ENCODE results near the gene DRC7.
A peak's percentile ranks its signal among the peaks of the same experiment; 100 is the strongest.

DRC7 gene

GRCh38 chr16:57754354-57755060, 59.9 kb downstream of the DRC7 start:
- DNase-seq: no peak

- DNase-seq: no peak
Observed at GRCh38 chr16:57755061-57755684, 60.6 kb downstream of the DRC7 start.

GRCh38 chr16:57755726-57756423, 61.3 kb downstream of the DRC7 start:
- DNase-seq: no peak

- no peak for DNase-seq
Observed at GRCh38 chr16:57756424-57757325, 62.1 kb downstream of the DRC7 start.

GRCh38 chr16:57757326-57757786, 62.8 kb downstream of the DRC7 start:
- DNase-seq: peak; percentile 68 to 92 (median 80)

- no peak for DNase-seq
Observed at GRCh38 chr16:57757883-57758282, 63.3 kb downstream of the DRC7 start.

GRCh38 chr16:57758331-57759117, 63.9 kb downstream of the DRC7 start:
- no peak for DNase-seq

- DNase-seq: no peak
Observed at GRCh38 chr16:57759131-57759530, 64.5 kb downstream of the DRC7 start.

GRCh38 chr16:57759541-57760356, 65.1 kb downstream of the DRC7 start:
- no peak for DNase-seq

- no peak for DNase-seq
Observed at GRCh38 chr16:57760357-57761160, 66.0 kb downstream of the DRC7 start.

GRCh38 chr16:57761301-57761700, 66.7 kb downstream of the DRC7 start:
- no peak for DNase-seq

- no peak for DNase-seq
Observed at GRCh38 chr16:57761957-57762356, 67.4 kb downstream of the DRC7 start.

GRCh38 chr16:57762365-57763040, 67.9 kb downstream of the DRC7 start:
- DNase-seq: no peak

- DNase-seq: no peak
Observed at GRCh38 chr16:57763285-57764005, 68.8 kb downstream of the DRC7 start.

GRCh38 chr16:57764006-57764340, 69.4 kb downstream of the DRC7 start:
- DNase-seq: no peak

- DNase-seq: no peak
Observed at GRCh38 chr16:57764341-57765159, 69.9 kb downstream of the DRC7 start.

- no peak for DNase-seq
Observed at GRCh38 chr16:57765160-57765728, 70.6 kb downstream of the DRC7 start.
